NCI-H69 (cell line): ENCODE measurements around the gene KLF7.

Source experiments
- DNase-seq: peaks from one replicate; lab custom pipeline; 2025; lab: John Stamatoyannopoulos, UW

KLF7 gene

DNA sequence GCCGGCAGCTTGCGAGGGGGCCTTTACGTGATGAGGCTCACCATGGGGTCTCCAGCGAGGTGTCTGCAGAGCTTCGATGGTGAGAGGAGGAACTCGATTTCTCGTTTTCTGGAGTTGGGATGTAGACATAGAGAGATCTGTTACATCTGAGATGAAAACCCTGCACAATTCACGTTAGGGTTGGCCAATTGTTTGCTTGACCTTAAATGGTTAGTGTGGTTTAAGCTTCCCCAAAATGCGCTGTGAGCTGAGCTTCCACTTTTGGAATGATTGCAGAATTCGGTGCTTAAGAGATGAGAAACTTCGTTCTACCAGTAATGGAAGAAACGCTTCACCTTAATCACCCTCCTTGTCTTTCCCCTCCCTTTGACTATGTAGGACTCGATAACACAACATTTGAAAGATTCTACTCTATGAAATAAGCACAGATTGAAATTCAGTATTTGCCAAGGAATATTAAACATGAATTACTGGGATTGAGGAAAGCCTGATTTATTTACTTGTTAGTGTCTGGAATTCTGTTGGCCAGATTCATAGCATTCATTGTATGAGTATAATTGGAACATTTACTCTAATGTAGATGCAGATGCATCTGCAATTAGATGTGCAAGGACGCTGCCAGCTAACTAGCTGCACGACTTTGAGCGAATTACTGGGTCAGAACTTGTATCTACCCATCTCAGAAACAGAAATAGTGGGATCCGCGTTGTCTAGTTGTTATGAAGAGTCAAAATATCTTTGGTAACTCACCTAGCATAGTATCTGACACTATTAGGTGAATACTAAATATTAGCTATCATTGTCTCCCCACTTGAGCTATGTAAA is 1.6 kb upstream of the KLF7 start:
- DNase-seq, result peak; percentile 58

DNA sequence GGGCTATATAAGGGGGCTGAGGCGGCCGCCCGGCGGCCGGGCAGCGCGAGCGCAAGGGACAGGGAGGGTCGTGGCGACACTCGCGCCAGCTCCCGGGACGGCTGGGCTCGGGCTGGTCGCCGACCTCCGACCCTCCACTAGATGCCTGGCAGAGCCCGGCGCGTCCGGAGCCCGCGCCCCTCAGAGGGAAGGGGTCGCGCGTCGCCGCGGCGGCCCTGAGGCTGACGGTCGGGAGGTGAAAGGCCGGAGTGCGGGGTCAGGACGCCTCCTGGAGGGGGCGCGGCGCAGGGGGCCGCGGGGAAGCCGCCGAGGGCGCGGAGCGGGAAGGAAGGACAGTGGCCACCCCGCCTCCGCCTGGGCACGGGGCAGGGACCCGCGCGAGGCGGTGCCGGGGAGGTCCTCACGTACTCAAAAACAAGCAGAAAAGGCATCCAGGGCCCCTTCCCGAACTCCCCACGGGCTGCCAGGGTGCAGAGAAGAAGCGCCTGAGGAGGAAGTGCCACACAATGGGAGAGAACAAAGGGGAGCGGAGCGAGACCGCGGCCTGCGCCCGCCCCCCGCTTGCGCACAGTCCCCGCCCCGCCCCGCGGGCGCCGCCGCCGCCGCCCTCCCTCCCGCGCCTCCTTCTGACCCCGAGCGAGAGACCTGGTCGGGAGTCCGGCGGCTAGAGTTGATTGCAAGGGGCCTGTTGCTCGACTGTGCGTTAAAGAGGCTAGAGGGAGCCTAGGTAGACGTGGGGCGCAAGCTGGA is 776 bp upstream of the KLF7 start:
- DNase-seq, result peak; percentile 91

DNA sequence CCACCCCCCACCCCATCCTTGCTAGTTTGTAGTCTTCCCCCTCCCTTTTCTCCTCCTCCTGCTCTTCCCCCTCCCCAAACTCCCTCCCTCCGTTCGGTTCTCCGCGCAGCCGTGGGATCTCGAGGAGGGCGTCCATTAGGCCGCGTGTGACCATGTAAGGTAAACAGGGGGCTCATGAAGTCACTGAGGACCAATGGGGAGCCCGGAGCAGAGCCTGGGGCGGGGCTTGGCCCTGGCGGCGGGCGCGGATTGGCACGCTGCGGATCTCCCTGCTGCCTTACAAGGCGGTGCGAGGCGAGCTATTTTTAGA is 246 bp upstream of the KLF7 start:
- DNase-seq, result peak; percentile 99

DNA sequence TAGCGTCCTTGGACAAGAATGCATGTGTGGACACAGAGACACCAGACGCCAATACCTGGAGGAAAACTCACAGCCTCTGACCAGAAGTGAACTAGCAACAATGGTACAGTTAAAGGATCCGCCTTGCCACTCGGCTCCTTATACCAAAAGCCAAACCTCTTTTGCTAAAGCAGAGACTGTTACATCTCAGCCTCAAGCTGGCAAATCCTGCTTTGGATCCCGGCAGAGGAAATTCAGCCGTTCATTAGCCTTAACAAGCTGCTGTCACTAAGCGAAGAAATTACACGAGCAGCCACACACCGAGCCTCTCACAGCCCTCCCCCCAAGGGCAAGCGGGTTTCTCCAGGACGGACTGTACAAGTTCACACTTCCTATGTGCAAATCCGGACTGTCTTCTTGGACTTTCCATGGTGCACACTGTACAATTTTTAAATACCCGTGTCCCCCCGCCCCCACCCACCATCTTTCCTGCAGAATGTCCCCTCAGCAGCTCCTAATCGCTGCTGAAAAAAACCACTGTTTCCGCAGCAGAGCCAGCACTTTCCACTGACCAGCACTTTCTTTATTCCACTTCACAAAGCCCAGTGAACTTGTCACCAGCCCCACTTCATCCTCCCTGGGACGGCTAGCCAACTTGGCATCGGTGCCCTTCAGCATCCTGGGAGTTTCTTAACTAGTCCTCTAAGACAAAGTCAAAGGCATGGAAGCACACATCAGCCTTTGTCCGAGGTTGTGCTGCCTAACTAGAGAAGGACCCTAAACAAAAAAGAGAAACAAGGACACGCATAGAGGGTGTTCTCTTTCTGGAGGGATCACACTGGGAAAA is 1.5 kb downstream of the KLF7 start:
- DNase-seq, result peak; percentile 75

DNA sequence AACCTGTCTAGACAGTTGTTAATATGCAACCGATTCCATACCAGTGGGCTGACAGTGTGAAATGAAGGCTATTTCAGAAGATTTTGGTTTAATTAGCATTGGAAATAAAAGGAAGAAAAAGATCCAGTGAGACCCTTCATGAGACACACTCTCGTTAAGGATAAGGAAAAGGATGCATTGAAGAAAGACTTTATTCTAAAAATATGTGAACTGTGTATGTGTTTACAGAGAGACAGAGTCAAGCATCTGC is 2.1 kb downstream of the KLF7 start:
- no peak for DNase-seq

DNA sequence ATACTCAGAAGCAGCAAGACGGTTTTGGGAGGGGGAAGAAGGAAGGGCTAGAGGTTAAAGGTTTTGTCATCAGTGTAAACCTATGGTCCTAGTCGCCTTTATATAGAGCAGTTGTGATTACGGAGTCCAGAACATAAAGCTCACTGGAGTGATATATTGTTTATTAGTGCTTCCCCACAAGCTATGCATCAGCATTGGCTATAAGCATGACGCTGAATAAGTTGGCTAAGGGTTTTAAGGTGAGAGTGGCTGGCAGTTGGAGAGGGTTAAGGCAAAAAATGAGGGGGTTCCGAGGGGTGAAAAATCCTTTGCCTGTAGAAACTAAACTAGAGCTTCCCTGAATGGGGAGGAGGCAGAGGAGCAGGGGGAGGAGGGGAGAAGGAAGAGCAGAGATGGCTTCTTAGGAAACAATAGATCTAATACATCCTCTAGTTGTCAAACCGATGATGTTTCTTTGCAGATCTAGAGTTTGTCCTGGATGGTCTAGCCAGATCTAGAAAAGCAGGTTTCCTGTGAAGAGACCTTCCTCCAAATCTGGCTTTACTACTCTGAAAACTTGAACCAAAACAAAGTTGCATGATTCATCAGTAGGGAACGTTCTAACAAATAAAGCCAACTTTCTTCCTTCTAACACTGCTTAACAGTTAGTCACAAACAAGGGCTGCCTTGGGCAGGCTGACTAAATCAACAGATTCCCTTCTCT is 2.5 kb downstream of the KLF7 start:
- DNase-seq, result peak; percentile 64

DNA sequence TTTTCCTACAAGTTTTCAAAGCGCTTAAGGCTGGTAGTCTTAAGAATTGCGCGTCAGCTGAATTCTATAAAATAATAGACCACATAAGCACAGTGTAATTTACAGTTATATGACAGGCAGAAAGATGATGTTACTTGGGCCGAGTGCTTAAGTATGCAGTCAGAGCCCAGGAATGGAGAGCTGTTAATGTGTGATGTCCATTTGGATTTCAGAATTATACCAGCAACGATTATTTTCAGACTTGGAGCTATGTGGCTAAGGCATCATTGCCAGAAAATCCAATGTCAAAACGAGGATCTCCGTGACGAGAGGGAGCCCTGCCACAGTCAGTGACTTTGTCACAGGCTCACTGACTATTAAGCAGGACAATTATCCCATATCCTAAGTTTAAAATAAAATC is 3.4 kb downstream of the KLF7 start:
- DNase-seq, result peak; percentile 32

DNA sequence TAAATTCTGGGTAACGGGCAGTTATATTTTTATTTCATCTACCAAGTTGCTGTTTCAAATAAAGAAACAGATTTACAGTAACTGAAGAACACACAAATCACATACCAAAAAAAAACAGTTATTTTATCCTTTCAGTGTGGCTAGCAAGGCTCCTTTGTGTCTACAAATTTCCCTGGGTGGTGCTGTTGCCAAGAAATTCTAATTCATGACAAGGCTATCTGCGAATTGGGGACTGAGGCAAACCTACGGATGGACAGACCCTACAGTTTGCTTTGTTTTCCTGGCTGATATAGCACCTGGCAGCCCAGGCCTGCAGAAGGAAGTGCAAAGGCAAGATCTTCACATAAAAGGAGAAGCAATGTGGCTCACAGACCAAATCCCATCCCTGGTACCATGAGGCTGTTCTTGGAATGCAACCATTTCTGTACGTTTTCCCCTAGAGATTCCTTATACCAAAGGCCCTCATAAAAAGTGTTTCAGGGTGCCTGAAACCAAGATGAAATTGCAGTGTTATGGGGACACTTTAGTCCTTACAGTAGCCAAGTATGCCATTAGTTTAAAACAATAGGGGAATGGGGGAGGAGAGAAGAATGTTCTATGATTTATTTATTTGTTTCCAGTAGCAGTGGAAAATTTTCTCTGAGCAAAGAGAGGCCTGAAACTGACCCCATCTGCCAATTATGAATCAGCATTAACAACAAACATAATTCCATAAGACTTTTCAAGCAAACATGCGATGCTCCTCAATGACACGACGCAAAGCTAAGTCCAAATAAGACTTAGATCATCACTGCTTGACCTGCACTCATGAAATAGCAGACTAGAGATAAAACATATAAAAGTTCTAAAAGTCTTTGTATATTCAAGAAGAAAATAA is 4.3 kb downstream of the KLF7 start:
- peak; percentile 78 for DNase-seq

DNA sequence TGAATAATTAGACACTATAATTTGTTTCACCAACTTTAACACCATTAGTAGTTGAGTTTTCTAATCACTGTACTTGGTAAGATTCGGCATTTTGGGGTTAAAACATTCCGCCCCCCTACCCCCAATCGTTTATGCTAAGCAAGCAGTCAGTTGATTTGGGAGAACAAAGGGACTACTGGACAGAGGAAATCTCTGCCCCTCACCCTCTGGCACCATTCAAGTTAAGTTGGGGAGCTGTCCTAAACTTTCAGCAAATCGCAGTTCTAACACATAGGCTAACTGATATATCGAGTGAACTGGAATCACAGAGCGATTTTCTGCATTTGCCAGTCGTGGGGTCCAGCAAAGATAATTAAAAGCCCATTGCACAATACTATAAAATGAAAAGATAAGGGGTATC is 5.6 kb downstream of the KLF7 start:
- DNase-seq, result no peak

DNA sequence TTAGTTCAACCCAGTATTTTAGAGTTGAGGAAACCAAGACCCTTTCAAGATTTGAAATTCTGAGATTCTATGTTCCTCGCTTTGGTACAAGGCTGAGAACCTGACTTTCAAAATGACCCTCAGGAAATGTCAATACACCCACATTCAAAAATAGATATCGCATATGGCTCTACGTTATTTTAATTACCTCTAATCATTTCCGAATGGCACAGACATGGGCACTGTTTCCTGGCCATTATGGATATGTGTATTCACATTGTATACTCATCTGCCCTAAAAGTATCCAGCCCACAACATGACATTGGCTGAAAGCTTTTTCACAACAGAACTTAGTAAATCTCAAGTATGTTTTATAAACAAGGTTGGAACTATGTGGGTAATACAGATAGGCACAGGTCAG is 6.7 kb downstream of the KLF7 start:
- DNase-seq, result peak; percentile 57

DNA sequence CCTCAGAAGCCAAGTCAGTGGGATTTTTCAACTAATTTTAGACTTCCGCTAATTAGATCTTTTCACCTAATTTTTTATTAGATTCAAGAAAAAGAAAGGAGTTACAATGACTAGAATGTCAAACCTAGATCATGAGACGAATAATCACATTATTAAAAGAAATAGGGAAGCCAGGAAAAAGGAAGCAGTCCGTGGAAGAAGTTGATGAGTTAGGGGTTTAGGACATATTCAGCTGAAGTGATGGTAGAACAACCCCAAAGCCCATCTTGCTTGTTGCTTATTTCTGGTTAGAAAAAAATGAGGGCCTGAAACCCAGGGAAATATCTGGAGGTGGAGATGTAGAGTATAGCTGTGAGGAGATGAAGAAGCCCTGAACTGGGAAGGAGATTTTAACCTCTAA is 8.0 kb downstream of the KLF7 start:
- no peak for DNase-seq

DNA sequence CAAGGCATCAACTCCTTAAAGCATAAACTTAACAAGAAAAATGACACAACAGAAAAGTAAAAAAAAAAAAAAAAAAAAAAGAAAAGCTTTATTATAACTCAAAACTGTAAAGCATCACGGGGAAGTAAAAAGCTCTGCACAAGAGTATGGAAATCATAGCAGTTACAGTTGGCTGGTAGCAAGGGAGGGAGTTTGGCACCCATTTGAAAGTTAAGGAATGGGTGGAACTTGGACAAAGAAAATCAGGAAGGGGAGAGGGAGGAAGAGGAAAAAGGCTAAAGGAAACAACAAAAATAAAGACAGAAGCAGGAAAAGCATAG is 8.6 kb downstream of the KLF7 start:
- no peak for DNase-seq

DNA sequence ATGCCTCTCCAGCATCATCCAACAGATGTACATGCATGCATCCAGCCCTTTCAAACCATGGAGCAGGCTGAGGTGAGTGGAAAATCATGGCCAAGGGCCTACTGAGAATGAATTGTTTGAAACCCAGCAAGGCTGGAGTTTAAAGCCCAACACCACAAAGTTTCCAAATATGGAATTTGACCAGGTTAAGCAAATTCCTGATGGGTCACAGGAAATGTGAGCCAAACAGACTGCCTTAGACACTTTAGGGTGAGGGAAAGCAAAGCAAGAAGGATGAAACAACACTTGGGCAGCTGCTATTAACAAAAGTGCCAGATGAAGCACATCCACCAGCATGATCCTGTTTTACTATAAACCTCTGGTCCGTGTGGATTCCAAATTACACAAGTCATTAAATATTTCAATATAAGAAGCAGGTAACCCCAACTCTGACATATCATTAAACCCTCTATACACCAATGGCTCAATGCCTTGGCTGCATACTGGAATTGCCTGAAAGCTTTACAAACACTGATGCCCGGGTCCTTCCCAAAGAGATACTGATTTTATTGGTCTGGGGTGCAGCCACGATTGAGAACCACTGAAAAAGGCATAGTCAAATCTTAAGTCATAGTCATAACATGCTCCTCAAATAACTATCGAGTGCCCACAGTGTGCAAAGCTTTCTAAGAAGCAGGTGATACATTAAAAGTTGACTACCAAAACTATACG is 9.1 kb downstream of the KLF7 start:
- DNase-seq, result peak; percentile 68

DNA sequence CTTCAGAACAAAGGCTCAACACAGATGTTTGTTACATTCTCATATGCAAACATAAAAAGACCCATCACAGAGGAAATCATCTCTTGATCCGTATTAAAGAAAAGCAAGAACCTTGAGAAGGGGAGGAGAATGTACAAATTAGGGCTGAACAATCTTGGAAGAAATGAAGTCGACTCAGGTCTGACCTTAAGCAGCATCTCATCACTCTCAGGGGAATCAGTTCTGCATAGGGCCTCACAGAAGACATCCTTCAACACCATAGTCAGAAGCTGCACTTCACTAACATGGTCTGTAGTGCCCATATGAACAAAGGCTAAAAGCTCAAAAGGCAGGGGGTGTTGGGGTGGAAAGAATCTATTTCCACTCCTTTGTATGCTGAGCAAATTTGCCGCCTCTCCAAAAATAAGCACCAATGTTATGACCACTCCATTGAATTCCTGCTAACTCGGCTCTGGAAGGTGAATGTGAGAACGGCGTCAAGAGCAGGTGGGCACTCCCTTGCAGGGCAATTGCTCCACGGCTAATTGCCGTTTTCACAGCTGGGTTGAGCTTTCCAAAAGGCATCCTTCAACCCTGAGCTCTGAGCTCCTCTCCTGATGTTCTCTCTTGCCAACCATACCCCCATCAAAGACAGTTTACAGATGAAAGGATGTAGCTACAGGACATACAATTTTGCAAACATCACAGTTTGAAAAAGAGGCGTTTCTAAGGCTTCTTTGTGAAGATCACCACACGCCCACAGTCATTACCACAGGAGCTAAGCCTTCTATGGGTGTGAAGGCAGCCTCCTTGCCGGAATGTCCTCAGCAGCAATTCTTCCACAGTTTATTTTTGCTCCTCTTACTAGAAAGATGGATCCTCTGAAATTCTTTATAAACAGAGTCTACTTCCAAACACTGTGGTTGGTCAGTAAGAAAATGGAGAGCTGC is 10.0 kb downstream of the KLF7 start:
- peak; percentile 90 for DNase-seq

DNA sequence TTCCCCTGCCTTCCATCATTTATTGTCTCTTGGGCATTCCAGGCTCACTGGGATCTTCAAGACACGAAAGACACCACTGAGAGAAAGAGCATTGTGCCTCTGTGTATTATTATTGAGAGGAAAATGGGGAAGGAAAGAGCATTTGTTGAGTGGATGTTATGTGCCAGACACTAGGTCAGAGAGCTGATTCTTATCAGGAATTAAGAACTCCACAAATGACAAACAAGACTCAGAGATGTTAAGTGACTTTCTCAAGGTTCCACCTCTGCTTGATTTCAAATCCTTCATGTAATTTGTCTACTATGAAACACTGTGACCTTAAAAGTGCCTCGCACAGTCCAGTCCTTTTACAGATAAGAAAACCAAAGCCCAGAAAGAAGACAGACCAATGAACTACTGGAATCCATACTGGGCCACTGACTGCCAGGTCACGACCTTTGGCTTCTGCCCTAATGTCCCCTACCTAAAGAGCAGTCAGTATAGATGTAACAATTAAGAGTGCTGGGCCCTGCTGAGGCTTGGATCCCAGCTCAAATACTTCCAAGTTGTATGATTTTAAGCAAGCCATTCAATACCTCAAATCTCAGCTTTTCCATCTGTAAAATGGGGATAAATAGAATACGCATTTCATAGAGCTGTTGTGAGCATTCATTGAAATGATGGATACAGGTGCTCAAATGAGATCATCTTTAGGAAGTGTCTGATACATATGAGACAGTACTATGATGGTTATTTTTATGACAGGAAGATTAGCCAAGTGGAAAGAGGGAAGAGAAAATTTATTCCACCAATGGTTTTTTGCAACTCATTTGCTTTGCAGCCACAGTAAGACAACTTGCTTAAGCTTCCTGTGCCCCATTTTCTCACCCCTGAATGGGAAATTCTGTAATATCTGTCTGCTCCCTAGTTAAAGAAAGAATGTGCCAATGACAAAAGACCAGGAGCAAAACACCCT is 10.9 kb downstream of the KLF7 start:
- no peak for DNase-seq

DNA sequence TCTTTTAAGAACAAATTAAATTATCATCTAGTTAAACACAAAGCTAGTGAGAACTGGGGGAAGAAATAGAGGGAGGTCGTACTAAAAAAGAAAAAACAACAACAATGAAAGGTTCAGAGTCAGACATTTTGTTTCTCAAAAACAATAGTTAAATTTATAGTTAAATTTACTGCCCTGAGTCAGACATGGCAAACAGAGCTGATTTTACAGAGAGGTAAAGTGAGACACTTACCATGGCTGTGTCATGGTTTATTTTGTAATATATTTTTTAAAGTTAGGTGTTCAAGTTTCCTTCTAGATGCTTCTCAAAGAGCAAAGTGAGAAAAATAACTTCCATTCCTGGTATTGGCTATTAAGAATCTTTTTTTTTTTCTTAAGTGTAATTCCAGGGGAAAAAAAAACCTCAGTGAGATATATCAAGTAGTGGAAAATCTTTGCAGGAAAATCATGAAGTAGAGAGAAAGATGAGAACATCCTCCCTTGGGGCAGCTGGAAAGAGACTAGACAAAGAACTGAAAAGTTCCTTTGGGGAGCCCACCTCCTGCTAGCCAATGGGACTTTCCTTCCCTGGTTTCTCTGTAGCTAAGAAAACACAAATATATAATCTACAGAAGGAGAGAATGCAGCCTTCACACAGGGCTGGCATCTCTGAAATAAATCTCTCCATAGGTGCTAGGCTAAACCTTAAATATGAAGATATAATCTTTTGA is 12.3 kb downstream of the KLF7 start:
- peak; percentile 44 for DNase-seq

DNA sequence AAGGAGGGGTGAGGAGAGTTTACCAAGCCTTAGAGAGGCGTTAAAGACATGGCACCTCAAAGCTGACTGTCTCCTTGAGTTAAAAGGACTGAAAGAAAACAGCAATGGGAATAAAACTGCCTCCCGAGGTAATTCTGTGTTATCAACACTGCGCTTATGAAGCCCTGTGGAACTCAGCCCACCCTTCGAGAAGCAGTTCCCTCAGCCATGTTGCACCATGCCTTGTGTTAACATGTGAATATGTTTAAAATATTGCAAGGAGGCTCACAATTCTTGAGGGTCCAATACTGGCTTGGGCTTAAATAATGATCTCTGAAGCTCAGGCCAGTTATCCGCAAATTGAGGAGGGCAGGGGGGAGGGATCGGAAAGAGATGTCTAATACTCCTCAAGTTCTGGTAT is 14.7 kb downstream of the KLF7 start:
- peak; percentile 47 for DNase-seq

DNA sequence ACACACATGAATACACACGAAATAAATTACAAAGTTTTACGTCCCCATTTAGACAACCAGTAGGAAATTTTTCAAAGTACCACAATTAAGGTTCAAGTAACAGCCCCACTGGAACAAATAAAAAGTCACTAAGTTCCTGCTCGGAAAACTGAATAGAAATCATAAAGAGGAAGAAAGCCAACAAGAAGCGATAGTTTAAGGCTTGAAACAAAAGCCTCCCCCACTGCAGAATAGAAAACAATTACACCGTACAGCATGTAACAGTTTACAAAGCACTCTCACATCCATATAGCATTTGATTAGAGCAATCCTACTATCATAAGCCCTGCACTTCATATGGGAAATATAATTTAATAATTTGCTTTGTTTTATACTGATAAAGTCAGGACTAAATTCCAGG is 15.5 kb downstream of the KLF7 start:
- no peak for DNase-seq
